NOMO-1 treated with dmso at 0.1 percent for 144 hours (cell line): ENCODE results near the gene KRT20.
"Not testable (repeated sequence)": the region's sequence is repeated elsewhere in the genome, so short reads cannot be mapped to it uniquely, and the experiment has no call there.

Experiments used
- DNase-seq: peaks from one replicate; lab custom pipeline; 2025; ENCODE audit not compliant: unreplicated experiment; lab: John Stamatoyannopoulos, UW

KRT20 gene, protein sequence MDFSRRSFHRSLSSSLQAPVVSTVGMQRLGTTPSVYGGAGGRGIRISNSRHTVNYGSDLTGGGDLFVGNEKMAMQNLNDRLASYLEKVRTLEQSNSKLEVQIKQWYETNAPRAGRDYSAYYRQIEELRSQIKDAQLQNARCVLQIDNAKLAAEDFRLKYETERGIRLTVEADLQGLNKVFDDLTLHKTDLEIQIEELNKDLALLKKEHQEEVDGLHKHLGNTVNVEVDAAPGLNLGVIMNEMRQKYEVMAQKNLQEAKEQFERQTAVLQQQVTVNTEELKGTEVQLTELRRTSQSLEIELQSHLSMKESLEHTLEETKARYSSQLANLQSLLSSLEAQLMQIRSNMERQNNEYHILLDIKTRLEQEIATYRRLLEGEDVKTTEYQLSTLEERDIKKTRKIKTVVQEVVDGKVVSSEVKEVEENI

DNA sequence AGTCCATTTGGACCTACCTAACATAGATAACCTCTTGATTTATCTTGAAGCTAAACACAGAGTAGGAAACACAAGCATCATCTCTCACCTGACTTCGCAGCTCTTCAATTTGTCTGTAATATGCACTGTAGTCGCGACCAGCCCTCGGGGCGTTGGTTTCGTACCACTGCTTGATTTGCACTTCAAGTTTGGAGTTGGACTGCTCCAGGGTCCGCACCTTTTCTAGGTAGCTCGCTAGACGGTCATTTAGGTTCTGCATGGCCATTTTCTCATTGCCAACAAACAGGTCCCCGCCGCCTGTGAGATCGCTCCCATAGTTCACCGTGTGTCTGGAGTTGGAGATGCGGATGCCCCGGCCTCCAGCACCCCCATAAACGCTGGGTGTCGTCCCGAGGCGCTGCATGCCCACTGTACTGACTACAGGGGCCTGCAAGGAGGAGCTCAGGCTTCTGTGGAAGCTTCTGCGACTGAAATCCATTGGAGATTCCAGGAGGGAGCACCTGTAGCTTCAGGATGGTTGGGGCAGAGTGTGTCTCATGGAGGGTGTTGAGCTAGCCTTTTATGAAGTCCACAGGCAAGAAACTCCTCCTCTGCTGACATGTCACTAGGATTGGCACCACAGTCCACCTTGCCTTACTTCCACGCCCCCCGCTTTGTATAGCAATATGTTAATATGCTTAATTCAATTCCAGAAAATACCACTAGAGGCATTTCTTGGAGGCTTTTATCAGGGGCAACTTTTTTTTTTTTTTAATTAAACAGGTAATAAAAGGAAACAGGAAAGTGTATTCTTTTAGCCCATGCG lies at the start of gene KRT20:
Gene KRT20 (minus strand): TSS at position 535 of the 805 bp plus-strand sequence. CDS start 57 bp downstream, at position 478.
- no peak for DNase-seq

DNA sequence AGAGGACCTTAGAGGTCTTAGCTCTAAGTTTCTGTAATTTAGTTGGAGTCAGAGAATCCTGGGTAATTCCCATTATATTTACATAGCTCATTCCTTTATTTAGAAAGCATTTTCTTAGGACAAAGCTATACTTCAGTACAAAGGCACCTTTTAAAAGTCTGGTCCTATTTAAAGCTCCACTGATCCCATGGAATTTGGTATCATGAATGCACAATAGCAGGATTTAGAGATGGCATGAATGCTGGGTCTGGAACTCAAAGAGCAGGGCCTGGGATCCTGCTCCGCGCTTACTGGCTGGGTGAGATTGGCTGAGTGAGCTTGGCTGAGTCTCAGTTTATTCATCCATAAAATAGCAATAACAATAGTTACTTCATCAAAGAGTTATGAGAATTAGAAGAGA lies 47.6 kb upstream of the KRT20 start:
- no peak for DNase-seq

DNA sequence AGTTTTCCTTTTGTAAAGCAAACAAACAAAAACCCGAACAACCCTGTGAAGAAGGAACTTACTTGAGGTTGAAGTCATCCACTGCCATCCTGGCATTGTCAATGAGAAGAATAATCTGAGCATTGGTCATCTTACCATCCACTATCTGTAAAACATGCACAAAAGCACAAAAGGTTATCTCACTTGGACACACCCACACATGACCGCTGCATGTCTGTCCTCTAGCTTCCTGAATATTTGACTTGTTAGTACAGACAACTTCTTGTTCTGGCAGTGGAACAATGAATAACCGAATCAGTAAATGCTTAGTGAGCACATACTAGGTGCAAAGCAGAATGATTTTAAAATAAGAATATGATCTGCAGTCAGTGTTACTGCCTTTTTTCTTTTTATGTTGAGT lies 46.3 kb upstream of the KRT20 start:
- no peak for DNase-seq

DNA sequence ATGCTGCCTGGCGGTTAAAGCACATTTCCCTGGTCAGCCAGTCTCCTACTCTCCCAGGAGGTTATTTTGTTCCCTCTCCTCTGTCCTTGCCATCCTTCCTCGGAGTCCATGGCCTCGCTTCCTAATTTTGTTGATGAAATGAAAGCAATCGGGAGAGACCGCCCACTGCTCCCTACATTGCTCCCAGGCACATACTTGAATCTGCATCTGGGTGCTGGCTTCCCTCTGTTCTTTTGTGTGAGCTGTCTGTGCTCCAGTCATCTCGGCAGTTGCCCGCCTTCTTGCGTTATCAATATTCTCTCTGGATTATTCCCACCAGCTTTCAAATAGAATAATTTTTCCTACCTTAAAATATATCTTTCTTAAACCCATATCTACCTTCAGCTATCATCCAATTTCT lies 41.3 kb upstream of the KRT20 start:
- DNase-seq, result no peak

DNA sequence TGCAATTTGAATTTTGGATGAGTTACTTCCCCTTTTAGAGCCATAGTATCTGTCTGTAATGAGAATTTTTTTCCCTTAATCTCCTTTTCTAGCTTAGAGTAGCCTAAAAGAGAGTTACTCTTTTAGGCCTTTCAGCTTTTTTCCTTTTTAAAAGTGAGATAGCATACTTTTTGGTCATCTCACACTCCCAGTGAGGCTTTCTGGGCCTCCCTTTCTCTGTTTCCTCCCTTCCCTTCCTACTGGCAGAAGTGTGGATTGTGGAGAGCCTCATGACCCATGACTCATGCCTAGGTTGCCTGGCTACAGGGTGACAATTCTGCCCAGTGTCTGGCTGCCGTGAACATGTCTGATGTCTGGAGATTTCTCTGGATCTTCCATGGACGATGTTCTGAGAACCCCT lies 37.2 kb upstream of the KRT20 start:
- peak; percentile 24 for DNase-seq

DNA sequence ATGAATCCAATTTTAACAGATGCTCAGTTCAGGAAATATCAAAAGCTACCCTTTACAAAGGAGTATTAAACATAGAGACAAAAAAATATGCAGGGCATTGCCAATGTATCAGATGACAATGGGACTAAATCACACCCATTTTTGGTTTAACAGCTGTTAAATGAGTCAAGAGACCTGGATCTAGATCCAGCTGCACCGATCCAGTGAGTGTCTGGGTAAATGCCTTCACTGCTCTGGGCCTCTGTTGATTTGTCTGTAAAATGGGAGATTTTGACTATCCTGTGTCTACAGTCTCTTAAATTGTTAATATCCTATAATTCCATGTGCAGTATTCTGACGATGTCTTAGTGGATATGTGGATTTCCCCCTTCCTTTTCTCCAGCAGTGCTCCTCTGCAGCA lies 36.0 kb upstream of the KRT20 start:
- no peak for DNase-seq

DNA sequence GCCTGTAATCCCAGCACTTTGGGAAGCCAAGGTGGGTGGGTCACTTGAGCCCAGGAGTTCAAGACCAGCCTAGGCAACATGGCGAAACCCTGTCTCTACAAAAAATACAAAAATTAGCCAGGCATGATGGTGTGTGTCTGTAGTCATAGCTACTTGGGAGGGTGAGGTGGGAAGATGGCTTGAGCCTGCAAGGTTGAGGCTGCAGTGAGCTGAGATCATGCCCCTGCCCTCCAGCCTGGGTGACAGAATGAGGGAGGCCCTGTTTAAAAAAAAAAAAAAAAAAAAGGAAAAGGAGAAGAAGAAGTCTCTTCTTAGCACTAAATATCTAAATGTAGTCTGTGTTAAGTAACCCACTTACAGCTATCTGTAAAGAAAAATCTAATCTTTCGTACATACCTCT lies 32.1 kb upstream of the KRT20 start:
- DNase-seq, result not testable (repeated sequence)

DNA sequence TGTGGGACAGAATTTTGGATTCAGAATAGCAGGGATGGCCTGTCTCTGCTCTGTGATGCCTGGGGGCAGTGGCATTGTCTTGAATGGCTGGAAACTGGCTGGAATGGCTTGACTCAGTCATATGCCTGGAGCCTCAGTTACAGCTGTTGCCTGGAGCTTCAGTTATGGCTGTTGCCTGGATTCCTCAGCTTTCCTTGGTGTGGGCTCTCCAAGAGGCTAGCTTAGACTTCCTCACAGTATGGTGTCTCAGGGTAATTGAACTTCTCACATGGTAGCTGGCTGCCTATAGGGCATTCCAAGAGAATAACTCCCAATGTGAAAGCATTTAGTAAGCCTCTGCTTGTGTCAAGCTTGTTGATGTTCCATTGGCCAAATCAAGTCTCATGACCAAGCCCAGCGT lies 31.3 kb upstream of the KRT20 start:
- DNase-seq, result no peak

DNA sequence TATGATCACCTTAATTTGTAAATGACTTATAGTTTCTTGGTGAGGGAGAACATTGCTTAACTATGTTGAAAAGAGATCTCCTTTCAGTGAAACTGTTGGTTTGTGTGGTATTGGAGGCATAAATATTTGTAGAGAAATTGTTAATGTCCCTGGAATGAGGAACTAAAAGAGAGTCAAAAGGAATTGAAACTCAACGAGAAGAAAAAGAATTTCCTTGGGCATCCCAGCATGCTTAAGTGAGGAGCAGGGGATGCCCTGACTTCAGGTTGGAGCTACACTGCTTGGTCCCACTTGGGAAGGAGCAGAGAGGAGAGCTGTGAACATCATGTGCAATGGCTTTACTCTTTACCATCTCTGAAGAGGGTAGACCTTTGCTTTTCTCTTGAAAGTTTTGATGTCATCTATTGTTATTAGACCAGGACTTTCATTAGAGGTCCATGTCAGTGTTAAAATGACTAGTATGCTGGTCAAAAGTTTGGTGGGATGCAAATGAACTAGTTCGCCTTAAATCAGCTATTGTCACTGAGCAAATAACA lies 30.7 kb upstream of the KRT20 start:
- peak; percentile 65 for DNase-seq

DNA sequence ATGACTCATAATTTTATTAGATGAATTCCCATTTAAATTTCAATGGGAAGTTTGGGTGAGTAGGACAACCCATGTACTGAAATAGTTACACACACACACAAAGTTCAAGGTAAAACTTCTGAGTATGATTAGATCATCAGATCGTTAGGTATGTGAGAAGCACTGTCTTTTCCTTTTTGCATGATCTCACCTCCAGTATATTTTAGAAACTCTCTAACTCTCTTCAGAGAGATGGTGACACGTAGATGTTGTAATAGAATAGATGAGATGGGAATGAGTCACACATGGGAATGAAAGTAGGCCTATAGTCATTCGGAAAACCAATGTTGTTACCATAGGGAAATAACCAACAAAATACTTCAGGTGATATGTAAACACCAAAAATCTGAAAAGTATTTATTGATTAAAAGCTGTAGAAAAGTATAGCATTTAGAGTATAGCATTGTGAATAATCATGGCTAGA lies 30.2 kb upstream of the KRT20 start:
- peak; percentile 20 for DNase-seq

DNA sequence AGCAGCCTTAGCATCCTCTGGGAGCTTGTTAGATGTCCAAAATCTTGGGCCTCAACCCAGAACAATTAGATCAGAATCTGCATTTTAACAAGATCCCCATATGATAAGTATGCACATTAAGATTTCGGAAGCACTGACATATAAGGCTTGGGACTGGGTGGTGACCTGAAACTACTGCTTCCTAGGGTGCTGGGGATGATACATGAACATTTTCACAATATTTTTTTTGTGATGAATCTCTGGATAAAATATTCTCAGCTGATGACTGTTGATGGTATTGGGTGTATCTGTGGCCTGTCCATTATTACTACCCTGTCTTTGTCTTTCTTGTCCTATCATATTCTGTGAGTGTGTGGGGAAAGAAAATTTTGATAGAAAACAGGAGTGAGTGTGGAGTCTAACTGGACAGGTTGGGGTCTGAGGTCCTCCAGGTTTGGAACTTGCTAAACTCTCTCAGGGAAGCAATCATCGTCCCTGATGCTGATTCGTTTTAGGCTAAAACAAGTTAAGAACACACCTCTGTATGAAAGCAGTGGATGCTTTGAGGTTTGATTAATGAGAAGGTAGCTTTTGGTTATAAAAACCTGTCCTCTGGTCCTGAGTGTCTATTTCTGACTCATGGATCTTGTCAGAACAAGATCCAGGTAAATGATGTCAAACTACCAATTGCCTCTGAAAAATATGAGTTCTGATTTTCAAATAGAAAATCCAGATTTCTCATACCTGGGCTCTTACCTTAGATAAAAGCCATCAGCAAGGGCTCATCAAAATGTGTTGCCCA lies 29.2 kb upstream of the KRT20 start:
- no peak for DNase-seq

DNA sequence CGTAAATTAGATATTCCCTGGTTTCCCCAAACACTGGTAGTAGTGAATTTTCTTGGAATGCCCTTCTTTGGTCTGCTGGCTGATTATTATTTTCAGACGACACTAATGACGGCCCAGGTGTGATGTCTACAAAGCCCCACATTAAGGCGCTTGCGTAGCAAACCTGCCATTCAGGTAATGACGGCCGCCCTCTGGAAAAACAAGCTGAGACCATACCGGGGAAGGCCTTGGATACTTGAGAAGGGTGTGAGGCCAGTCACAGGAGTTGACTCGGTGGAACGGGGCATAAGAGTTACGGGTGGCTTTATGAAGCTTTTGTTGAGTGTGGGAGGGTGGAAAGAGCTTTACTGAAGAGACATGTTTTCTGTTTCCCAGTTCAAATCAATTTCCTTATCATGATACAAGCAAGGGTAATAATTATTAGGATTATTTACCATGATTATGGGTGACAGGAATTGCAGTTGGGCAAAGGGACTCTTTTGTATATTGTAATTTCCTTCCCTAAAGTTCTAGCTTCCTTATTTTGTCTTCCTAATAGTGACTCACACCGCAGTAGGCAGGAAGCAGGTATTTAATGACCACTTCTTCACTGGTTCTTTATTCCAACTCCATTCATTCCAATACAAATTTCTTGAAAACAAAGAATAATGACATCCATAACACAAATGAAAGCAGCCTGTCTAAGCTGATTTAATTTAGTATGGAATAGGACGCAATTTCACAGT lies 27.6 kb upstream of the KRT20 start:
- peak; percentile 36 for DNase-seq

DNA sequence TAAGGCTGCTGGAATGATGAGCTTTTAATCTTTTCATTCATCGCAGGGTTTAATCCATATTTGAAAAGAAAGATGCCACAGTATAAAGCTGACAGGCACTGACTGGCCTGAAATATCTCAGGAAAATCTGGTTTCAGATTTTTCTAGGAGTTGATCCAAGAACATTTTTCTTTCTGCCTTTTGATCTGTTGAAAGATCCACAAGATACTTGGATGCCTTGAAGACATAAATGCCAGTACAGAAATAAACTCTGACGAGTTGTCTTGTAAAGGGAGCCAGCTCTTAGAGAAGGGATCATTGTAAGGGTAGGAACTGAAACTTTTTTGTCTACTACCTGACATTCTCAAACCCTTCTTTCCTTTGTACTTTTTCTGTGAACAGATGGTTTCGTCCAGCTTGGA lies 25.4 kb upstream of the KRT20 start:
- DNase-seq, result no peak

DNA sequence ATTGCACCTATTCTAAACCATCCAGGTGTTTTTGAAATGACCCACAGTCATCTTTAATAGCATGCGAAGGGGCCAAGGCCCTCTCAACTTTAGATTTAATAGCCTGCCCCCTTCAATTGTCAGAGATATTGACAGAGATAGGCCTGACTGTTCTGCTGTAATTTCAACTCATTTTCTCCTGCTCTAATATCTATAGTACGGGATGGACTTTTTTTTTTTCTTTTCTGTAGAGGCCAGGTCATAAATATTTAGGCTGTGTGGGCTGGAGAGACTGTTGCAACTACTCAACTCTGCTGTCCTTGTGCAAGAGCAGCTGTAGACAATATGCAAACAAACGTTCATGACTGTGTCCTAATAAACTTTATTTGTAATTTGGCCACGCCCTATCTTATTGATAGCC lies 24.7 kb upstream of the KRT20 start:
- peak; percentile 42 for DNase-seq

DNA sequence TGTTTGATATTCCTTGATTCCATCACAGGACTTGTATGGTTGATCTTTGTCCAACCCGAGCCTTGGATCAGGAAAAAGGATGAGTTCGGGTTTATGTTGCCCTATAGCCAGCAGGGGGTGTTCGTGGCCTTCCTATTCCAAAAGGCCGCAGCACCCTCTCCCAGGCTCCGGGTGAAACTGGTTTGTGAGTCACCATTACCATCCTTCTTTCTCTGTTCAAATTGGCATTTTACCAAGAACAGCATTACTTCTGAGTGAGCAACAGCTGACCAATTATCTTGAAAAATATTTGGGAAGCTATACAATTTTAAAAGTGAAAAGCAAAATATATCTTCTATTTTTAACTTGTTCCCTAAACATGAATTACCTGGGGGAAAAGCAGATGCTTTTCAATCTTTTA lies 24.3 kb upstream of the KRT20 start:
- peak; percentile 50 for DNase-seq

DNA sequence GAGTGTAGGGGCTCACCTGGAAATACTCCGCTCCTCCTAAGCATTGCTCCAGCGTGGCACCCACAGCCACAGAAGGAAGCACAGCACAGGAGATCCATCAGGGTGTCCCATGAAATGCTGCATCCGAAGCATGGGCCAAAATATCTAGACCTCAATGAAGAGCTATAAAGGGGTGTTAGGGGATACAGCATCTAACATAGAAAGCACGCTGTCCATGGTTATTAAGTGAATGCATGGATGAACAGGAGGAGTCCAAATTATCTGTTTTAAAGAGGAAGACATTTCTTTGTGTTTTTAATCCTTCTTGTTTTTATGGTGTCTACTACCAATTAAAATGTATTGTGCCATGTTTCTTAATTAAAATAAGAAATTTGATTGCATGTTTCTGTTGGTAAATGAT lies 21.6 kb upstream of the KRT20 start:
- DNase-seq, result no peak

DNA sequence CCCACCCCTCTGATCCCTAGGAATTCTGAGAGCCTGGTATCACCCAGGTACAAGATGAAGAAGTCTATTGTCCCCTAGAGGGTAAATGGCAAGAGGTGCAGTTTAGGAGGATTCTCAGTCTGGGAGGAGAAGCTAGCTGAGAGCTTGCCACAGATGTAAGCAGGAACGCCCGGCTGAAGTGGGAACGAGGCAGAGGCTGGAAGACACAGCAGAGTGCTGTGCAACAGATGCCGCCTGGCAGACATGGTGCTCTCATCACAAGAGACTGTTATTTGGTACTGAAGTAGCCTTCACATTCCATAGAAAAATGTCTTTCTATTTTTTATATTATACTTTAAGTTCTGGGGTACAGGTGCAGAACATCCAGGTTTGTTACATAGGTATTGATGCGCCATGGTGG lies 20.3 kb upstream of the KRT20 start:
- DNase-seq, result no peak

DNA sequence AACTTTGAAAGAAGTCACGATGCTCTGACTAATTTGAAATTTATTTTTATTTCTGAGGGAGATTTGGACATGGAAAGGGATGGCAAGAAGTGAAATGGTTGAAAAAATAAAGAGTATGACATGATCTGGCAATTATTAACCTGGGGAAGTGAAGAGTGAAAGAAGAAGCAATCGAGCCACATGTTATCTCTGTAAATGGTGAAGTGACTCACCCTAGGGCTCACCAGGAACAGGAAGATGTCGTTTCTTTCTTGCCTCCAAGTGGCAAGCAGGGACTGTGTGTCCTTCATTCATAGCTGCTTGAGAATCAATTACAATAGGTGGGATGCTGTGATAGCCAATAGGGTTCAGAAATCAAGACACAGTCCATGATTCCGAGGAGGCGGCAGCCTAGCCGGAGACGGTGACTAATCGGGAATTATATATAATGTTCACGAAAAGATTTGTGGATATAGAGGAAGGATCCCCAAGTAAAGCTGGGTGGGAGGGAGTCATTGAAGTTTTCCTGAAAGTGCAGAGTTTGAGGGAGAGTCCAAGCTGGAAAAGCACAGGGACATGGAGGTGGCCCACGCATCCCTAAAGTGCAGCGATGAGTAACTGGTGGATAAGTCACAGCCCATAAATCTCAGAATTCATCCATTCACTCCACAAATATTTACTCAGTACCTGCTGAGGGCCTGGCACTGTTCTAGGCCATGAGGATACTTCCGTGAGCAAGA lies 18.2 kb upstream of the KRT20 start:
- DNase-seq, result peak; percentile 77

DNA sequence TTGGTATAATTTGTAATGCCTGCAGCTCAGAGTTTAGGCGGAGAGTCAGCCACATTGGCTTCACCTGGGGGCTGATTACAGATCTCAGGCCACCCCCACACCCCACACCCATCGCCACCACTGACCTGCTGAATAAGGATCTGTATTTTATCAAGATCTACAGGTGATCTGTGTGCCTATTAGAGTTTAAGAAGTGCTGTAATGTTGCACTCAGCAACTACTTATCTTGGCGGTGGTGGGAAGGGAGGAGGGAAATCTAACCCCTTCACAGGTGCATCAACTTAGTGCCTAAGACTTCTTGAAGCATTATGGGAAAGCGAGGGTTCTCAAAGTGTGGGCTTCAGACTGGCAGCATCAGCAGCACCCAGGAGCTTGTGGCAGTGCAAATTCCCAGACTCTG lies 17.5 kb upstream of the KRT20 start:
- DNase-seq, result no peak

DNA sequence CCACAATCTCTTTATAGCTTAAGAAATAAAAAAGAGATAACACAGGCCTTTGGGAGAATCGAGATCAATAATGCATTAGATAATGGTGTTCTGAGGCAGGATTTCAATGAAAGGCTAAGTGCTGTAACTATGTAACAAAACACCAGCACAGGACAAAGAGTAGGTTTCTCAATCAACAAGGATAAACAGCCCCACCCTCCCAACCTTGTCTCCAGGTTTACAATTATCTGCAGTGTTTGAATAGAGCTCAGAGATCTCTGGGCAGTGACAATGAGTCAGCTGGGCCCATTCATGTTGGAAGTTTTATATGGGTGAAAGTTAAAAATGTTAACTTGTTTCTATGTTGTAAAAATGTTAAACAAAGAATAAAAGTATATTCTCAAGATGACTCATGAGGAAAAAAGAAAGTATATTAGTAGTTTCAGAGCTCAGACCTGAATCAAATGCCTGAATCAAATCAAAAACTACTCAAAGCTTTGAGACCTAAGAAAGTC lies 17.0 kb upstream of the KRT20 start:
- DNase-seq, result no peak
